OCI-LY3 (cell line): ENCODE measurements around the gene LYPD6B.

Experiments used
- H2AFZ ChIP-seq: fragments of 200-600, 300-600 bp; shearing (Covaris generic); 2 replicates; pipeline ENCODE4 v1.6.0; 2014; ENCODE audit warnings: antibody characterized with exemption, low read depth, low read length
- H3K27ac ChIP-seq: fragments of 200-600, 300-600 bp; sonication (generic); 2 replicates; pipeline ENCODE4 v1.5.1; 2014; ENCODE audit warnings: mild to moderate bottlenecking, low read length, moderate library complexity, mixed read lengths
- H3K27me3 ChIP-seq: fragments of 200-600, 300-600 bp; sonication (generic); 2 replicates; pipeline ENCODE4 v1.6.1; 2014; ENCODE audit warnings: low read depth, low read length, mixed read lengths
- H3K36me3 ChIP-seq: fragments of 200-600, 300-600 bp; sonication (generic); replicated peaks from 2 replicates; pipeline ENCODE3; 2014; ENCODE audit warnings: low read depth, low read length, mixed read lengths
- H3K4me1 ChIP-seq: fragments of 300-600, 200-600 bp; sonication (generic); 2 replicates; pipeline ENCODE4 v1.6.1; 2014; ENCODE audit warnings: low read length, mixed read lengths
- H3K4me2 ChIP-seq: fragments of 200-600, 300-600 bp; sonication (generic); 2 replicates; pipeline ENCODE4 v1.6.1; 2014; ENCODE audit warnings: low read length, mixed read lengths
- H3K4me3 ChIP-seq: fragments of 300-600, 200-600 bp; sonication (generic); 2 replicates; pipeline ENCODE4 v1.5.1; 2014; ENCODE audit warnings: antibody characterized with exemption, mild to moderate bottlenecking, low read length, moderate library complexity
- H3K79me2 ChIP-seq: fragments of 300-600, 200-600 bp; shearing (Covaris generic); 2 replicates; pipeline ENCODE4 v1.6.1; 2014; ENCODE audit warnings: mild to moderate bottlenecking, low read length, mixed read lengths
- H3K9ac ChIP-seq: fragments of 300-600, 200-600 bp; shearing (Covaris generic); 2 replicates; pipeline ENCODE4 v1.6.0; 2014; ENCODE audit warnings: mild to moderate bottlenecking, low read length, moderate library complexity
- H3K9me3 ChIP-seq: fragments of 200-600, 300-600 bp; shearing (Covaris generic); 2 replicates; pipeline ENCODE4 v1.6.1; 2014; ENCODE audit warnings: low read length, mixed read lengths; ENCODE audit not compliant: insufficient read depth
- H4K20me1 ChIP-seq: fragments of 200-600, 300-600 bp; sonication (generic); 2 replicates; pipeline ENCODE4 v1.6.1; 2016; ENCODE audit warnings: low read length, mixed read lengths; ENCODE audit not compliant: insufficient read depth
- EZH2phosphoT487 ChIP-seq: fragments of 200-600 bp; shearing (Covaris generic); IDR thresholded peaks from 2 replicates; pipeline ENCODE4 v1.6.1; 2018; ENCODE audit warnings: antibody characterized with exemption, mixed run types, low read depth
- TF ChIP-seq, protein P1 (sequence below): fragments of 200-600, 300-600 bp; sonication (generic); IDR thresholded peaks from 2 replicates; pipeline ENCODE4 v1.5.1; 2014; ENCODE audit warnings: antibody characterized with exemption, low read length, low read depth

Gene LYPD6B

DNA sequence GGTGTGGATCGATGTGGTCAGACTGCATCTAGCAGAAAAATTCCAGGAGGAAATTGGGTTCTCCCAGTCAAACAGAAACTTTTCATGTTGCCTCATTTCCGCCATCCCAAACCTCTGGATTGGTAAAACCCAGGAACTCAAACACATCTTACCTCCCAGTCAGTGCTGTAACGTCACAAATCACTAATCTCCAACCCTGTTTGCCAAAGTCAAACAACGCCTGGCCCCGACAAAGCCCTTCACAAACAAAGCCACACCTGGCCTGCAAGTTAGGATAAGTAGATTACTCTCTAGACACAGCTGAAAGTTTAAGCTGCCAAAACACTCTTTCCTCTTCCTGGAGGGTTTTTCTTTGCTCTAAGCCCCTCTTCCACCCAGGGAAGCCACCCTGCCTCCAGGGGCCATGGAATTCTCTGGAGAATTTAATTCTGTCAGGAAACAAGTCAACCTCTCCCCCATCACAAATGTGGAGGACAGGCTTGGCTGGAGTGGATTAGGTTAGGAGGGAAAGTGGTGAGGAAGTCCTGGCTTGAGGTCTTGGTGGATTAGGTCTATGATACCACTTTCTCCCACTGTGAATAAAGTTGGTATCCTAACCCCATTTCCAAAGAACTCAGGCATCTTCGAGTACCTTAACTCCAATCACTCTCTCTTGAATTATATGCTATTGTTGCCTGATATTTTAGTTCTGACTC, 86.7 kb downstream of the LYPD6B start:
- no peaks in the 10 kb centered on the region for H4K20me1 ChIP-seq
- H2AFZ ChIP-seq, result no peak overlapping the region
- H3K27me3 ChIP-seq, result peaks cover 11% of the 10 kb centered on the region
- H3K79me2 ChIP-seq, result no peaks in the 10 kb centered on the region
- H3K36me3 ChIP-seq, result no peaks in the 10 kb centered on the region
- no peak overlapping the region for H3K27ac ChIP-seq
- TF ChIP-seq EZH2phosphoT487, result no peak
- TF ChIP-seq, protein P1, sequence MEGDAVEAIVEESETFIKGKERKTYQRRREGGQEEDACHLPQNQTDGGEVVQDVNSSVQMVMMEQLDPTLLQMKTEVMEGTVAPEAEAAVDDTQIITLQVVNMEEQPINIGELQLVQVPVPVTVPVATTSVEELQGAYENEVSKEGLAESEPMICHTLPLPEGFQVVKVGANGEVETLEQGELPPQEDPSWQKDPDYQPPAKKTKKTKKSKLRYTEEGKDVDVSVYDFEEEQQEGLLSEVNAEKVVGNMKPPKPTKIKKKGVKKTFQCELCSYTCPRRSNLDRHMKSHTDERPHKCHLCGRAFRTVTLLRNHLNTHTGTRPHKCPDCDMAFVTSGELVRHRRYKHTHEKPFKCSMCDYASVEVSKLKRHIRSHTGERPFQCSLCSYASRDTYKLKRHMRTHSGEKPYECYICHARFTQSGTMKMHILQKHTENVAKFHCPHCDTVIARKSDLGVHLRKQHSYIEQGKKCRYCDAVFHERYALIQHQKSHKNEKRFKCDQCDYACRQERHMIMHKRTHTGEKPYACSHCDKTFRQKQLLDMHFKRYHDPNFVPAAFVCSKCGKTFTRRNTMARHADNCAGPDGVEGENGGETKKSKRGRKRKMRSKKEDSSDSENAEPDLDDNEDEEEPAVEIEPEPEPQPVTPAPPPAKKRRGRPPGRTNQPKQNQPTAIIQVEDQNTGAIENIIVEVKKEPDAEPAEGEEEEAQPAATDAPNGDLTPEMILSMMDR, result no peak
- H3K4me1 ChIP-seq, result no peaks in the 10 kb centered on the region
- no peak overlapping the region for H3K4me2 ChIP-seq
- no peak overlapping the region for H3K4me3 ChIP-seq
- H3K9ac ChIP-seq, result no peak overlapping the region
- H3K9me3 ChIP-seq, result no peaks in the 10 kb centered on the region; the same call in 1 of the 2 replicates

DNA sequence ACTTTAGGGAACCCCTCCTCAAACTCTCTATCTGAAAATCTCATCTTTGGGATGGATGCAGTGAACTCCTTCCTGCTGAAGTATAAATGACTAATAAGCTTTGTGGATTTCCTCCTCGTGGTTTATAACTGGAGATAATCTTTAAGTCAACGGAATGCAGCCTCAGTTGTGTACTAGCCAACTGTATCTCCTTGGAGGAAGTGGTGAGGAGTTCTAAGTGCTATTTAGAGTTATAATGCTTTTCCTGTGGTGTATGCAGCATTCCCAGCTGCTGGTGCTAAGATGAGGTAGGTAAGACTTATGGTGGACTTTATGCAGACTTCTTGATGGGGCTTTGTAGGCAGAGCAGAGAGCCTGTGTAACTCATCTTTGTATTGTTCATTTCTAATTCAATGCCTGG, 90.9 kb downstream of the LYPD6B start:
- Histone ChIP-seq H3K4me3 (no peak overlapping the region), H2AFZ (no peak overlapping the region), H3K4me2 (no peak overlapping the region)

DNA sequence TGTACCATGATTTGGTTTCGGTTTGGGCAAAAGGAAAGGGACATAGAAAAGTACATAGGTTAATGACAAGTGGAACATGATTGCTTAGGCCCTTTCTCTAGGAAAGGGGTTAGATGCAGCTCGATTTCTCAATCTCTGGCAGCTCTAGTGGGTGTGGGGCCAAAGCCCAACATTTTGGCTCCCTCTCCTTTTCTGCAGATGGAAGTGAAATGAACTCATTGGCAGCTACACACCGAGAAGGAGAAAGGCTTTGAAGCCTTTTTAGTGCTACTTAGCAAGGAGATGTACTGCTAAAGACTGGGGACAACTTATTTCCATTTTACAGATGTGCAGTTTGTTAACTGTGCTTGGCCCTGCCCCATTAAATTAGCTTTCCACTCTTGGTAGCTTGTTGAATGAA, 93.8 kb downstream of the LYPD6B start:
- Histone ChIP-seq H3K9ac (no peak overlapping the region), H3K9me3 (no peaks in the 10 kb centered on the region), H3K27me3 (peaks cover 8% of the 10 kb centered on the region; the same call in 1 of the 2 replicates), H3K4me2 (no peak overlapping the region), H3K4me3 (no peak overlapping the region), H3K27ac (no peak overlapping the region), H3K36me3 (no peaks in the 10 kb centered on the region), H2AFZ (no peak overlapping the region), H4K20me1 (no peaks in the 10 kb centered on the region), H3K4me1 (no peaks in the 10 kb centered on the region), H3K79me2 (no peaks in the 10 kb centered on the region)
- TF ChIP-seq, protein P1, result no peak
- no peak for TF ChIP-seq EZH2phosphoT487

More for the DNA sequence above, 90.9 kb downstream of the LYPD6B start:
- H3K9ac ChIP-seq, result no peak overlapping the region
- no peaks in the 10 kb centered on the region for H3K9me3 ChIP-seq
- no peaks in the 10 kb centered on the region for H3K4me1 ChIP-seq
- TF ChIP-seq, protein P1, result no peak
- TF ChIP-seq EZH2phosphoT487, result no peak
- peaks cover 11% of the 10 kb centered on the region for H3K27me3 ChIP-seq
- no peaks in the 10 kb centered on the region for H4K20me1 ChIP-seq
- no peaks in the 10 kb centered on the region for H3K36me3 ChIP-seq
- no peak overlapping the region for H3K27ac ChIP-seq
- H3K79me2 ChIP-seq, result no peaks in the 10 kb centered on the region

DNA sequence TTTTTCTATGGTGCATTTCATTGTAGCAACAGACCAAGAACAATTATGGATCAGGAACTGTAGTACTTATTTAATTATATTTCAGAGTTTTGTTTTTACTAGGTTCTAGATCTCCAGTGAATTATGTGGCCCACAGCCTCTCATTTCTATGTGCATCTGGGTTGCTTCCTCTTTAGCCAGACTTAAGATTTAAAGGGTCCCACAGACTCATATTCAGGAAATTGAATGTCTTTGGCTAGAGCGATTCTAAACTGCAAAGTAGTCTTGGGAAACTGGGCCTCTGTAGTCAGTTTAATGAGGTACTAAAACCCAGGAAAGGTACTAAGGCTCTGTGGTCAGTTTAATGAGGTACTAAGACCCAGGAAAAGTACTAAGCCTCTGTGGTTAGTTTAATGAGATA, 94.4 kb downstream of the LYPD6B start:
- no peak overlapping the region for H3K27ac ChIP-seq
- 0 out of 2 replicates have a peak, but pooled peaks cover 6% of the 10 kb centered on the region for H3K27me3 ChIP-seq
- no peaks in the 10 kb centered on the region for H3K36me3 ChIP-seq
- H3K4me2 ChIP-seq, result no peak overlapping the region
- H3K9ac ChIP-seq, result no peak overlapping the region
- TF ChIP-seq, protein P1, result no peak
- no peak for TF ChIP-seq EZH2phosphoT487
- H3K79me2 ChIP-seq, result no peaks in the 10 kb centered on the region
- no peak overlapping the region for H2AFZ ChIP-seq
- H4K20me1 ChIP-seq, result no peaks in the 10 kb centered on the region
- no peak overlapping the region for H3K4me3 ChIP-seq
- no peaks in the 10 kb centered on the region for H3K9me3 ChIP-seq
- no peaks in the 10 kb centered on the region for H3K4me1 ChIP-seq
